Tibial nerve (tissue), 3 donors: Measurements from ENCODE around the gene RASIP1.

ENCODE experiments used
- POLR2A ChIP-seq, 2 donors: fragments of 450-650 bp; IDR thresholded peaks; one replicate each; pipeline ENCODE4 v1.6.1; 2017; ENCODE audit warnings: antibody characterized with exemption in 2 of 2, mild to moderate bottlenecking in 2 of 2, moderate library complexity in 2 of 2
- TF ChIP-seq, protein P1 (sequence below), 5 experiments: fragments of 200-600 bp in 3 of 5; fragments of 450-650 bp in 2 of 5; sonication (generic) in 3 of 5; IDR thresholded peaks; one replicate each; pipeline ENCODE4 v1.5.1; 2016 to 2019; ENCODE audit warnings: antibody characterized with exemption in 5 of 5, mild to moderate bottlenecking in 3 of 5, moderate library complexity in 2 of 5

DNA sequence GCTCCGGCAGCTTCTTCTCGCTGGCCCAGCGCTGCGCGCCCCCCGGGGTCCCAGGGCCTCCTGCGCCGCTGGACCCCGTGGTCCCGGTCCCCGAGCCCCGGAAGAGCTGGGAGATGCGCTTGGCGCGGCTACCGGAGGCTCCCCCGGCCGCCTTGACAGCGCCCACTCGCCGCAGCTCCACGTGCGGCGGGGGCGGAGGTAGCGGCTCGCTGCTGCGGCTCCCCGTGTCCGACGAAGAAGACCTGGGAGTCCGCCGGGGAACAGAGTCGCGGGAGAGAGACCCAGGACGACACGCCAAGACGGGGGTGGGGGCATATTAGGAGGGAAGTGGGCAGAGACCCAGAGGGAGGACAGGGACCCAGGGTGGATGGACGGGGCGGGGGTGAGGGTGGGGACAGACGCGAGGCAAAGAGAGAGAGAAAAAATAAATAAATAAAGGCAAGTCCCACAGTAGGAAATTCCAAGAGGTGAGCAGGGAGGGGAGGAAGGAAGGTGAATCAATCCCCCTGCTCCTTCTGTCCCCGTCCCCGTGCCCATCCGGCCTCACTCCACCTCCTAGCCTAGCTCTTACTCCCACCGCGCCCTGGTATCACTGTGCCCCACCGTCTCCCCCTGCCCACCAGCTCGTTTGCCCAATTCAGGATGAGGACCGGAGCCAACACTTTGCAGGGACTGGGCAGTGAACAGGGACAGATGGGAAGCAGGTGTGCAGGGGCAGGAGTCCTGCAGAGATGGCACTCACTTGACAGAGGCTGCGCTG lies 826 bp downstream of the RASIP1 start:
- no peak for TF ChIP-seq POLR2A (IDR thresholded peaks at IDR 0.05)
- TF ChIP-seq, protein P1, sequence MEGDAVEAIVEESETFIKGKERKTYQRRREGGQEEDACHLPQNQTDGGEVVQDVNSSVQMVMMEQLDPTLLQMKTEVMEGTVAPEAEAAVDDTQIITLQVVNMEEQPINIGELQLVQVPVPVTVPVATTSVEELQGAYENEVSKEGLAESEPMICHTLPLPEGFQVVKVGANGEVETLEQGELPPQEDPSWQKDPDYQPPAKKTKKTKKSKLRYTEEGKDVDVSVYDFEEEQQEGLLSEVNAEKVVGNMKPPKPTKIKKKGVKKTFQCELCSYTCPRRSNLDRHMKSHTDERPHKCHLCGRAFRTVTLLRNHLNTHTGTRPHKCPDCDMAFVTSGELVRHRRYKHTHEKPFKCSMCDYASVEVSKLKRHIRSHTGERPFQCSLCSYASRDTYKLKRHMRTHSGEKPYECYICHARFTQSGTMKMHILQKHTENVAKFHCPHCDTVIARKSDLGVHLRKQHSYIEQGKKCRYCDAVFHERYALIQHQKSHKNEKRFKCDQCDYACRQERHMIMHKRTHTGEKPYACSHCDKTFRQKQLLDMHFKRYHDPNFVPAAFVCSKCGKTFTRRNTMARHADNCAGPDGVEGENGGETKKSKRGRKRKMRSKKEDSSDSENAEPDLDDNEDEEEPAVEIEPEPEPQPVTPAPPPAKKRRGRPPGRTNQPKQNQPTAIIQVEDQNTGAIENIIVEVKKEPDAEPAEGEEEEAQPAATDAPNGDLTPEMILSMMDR (IDR thresholded peaks at IDR 0.05): no peak
